K562 (cell line): Measurements from ENCODE around the gene PPP1R2B. TPM values are rescaled to one million over a fixed set of nuclear protein-coding genes. Genes with fewer than 3 reads are reported as not detected.

ENCODE experiments used
- PBX2 ChIP-seq, 2 experiments: IDR thresholded peaks in 1 of 2; conservative IDR thresholded peaks in 1 of 2; 2 replicates each; pipeline ENCODE4 v1.6.1; 2016; ENCODE audit warnings: low read depth in 2 of 2, mild to moderate bottlenecking in 1 of 2, missing compliant biosample characterization in 1 of 2, missing genetic modification characterization in 1 of 2, moderate library complexity in 1 of 2
- TRIM25 ChIP-seq: fragments of 450-650 bp; IDR thresholded peaks from 2 replicates; pipeline ENCODE4 v1.7.0; 2016; ENCODE audit warnings: borderline replicate concordance
- ZNF3 ChIP-seq: fragments of 250-450 bp; sonication (Bioruptor Pico); IDR thresholded peaks from 2 replicates; pipeline ENCODE4 v1.5.0; 2021; ENCODE audit warnings: mild to moderate bottlenecking, moderate library complexity
- polyA plus RNA-seq, 8 experiments: library from polyadenylated mRNA; depleted of rRNA in 4 of 8; stranded (reverse) in 5 of 8; unstranded in 3 of 8; fragments of >200 nt; fragmentation: Nextera tagmentation in 2 of 8; fragmentation: Illumina TruSeq in 1 of 8; extraction: Ambion mirVana in 2 of 8; extraction: Trizol in 1 of 8; gene quantifications; 2 replicates each; pipeline versions ENCODE4 v1.2.1 to v1.2.3, GENCODE V29; 2011 to 2014; ENCODE audit warnings: inconsistent platforms in 1 of 8, missing spikeins in 1 of 8
- small RNA-seq: library from RNA; depleted of rRNA; stranded (forward); fragments of <200 nt; gene quantifications from one replicate; pipeline ENCODE3, GENCODE V24; 2014
- total RNA-seq, 7 experiments: library from RNA; depleted of rRNA in 6 of 7; stranded (reverse); fragments of >200 nt in 6 of 7; fragmentation: Illumina TruSeq in 2 of 7; extraction: Trizol in 2 of 7; gene quantifications; 2 replicates each; pipeline versions ENCODE4 v1.2.1 to v1.2.3, GENCODE V29; 2011 to 2021; ENCODE audit warnings: low replicate concordance in 1 of 7

Gene PPP1R2B
- total and polyA plus RNA-seq, 9 of the 15 experiments (the other 6 are each of a cell fraction or from before 2014, with no cell fraction given), result 0.06 to 0.11 TPM; not detected in 7

GRCh38 chr5:156896546-156896945 lies 46.5 kb downstream of the PPP1R2B start (continued):
- TF ChIP-seq PBX2 (CRISPR knock-in tag; IDR thresholded peaks at IDR 0.05; ENCODE audit: low read depth) (no peak), PBX2 (tag; conservative IDR thresholded peaks at IDR 0.05; ENCODE audit: low read depth) (no peak), ZNF3 (CRISPR knock-in tag) (no peak), TRIM25 (no peak)

Small RNA genes within 50 kb of the gene (small RNA-seq; reads per million reads assigned to genes)
- not detected for gene RNU6-556P

Other genes with a start within 250 kb of the PPP1R2B start
- not detected in 2 replicates for gene TIMD4, start 112.9 kb downstream of the PPP1R2B start, total RNA-seq (2014; rRNA removed)
- gene TIMD4, start 112.9 kb downstream of the PPP1R2B start, total RNA-seq (2014; rRNA removed; fragmentation: Illumina TruSeq; extraction: Trizol), result not detected in 2 replicates
- gene TIMD4, start 112.9 kb downstream of the PPP1R2B start, total RNA-seq (2015; rRNA removed; fragmentation: Illumina TruSeq; extraction: Trizol), result not detected in 2 replicates
- not detected in 2 replicates for gene TIMD4, start 112.9 kb downstream of the PPP1R2B start, total RNA-seq (2021)
- not detected in 2 replicates for gene TIMD4, start 112.9 kb downstream of the PPP1R2B start, polyA plus RNA-seq (2011; rRNA removed)
- not detected in 2 replicates for gene TIMD4, start 112.9 kb downstream of the PPP1R2B start, polyA plus RNA-seq (2014; fragmentation: Illumina TruSeq; extraction: Trizol)
- not detected for gene TIMD4, start 112.9 kb downstream of the PPP1R2B start, polyA plus RNA-seq (2014; fragmentation: Nextera tagmentation; extraction: Ambion mirVana)
- not detected in 2 replicates for gene TIMD4, start 112.9 kb downstream of the PPP1R2B start, polyA plus RNA-seq (2014; rRNA removed)
- gene HAVCR1, start 208.8 kb downstream of the PPP1R2B start, total RNA-seq (2014; rRNA removed), result not detected in 2 replicates
- gene HAVCR1, start 208.8 kb downstream of the PPP1R2B start, total RNA-seq (2014; rRNA removed; fragmentation: Illumina TruSeq; extraction: Trizol), result not detected in 2 replicates
- gene HAVCR1, start 208.8 kb downstream of the PPP1R2B start, total RNA-seq (2015; rRNA removed; fragmentation: Illumina TruSeq; extraction: Trizol), result not detected in 2 replicates
- gene HAVCR1, start 208.8 kb downstream of the PPP1R2B start, total RNA-seq (2021), result not detected in 2 replicates
- 0.04 and 0.20 TPM in 2 replicates for gene HAVCR1, start 208.8 kb downstream of the PPP1R2B start, polyA plus RNA-seq (2011; rRNA removed)
- gene HAVCR1, start 208.8 kb downstream of the PPP1R2B start, polyA plus RNA-seq (2014; fragmentation: Illumina TruSeq; extraction: Trizol), result not detected in 2 replicates
- gene HAVCR1, start 208.8 kb downstream of the PPP1R2B start, polyA plus RNA-seq (2014; fragmentation: Nextera tagmentation; extraction: Ambion mirVana), result not detected
- gene HAVCR1, start 208.8 kb downstream of the PPP1R2B start, polyA plus RNA-seq (2014; rRNA removed), result not detected in 2 replicates